ENCODE results near the gene WBP1L. TPM values are rescaled to one million over a fixed set of nuclear protein-coding genes. Genes with fewer than 3 reads are reported as not detected.
A peak's percentile ranks its signal among the peaks of the same experiment; 100 is the strongest.

The WBP1L gene
- total RNA-seq, 1 donor from 2014 or later, result 29.6 TPM

GRCh38 chr10:102712089-102712488 lies 31.7 kb upstream of the WBP1L start:
- Mint-ChIP-seq H3K4me3 (ENCODE audit: unreplicated experiment) (peak overlapping the region; percentile 88), H3K4me1 (ENCODE audit: low read depth, unreplicated experiment) (peaks cover 12% of the 10 kb centered on the region), H3K27me3 (ENCODE audit: unreplicated experiment) (peaks cover 5% of the 10 kb centered on the region), H3K27ac (ENCODE audit: unreplicated experiment) (no peak overlapping the region), H3K36me3 (ENCODE audit: unreplicated experiment) (no peaks in the 10 kb centered on the region), H3K9me3 (ENCODE audit: unreplicated experiment) (peaks cover 7% of the 10 kb centered on the region)
- no peak for TF ChIP-seq CTCF (IDR thresholded peaks at IDR 0.05; ENCODE audit: partially characterized antibody, unreplicated experiment)
- DNase-seq, result no peak

GRCh38 chr10:102712843-102713538 lies 30.8 kb upstream of the WBP1L start:
- H3K4me3 Mint-ChIP-seq (ENCODE audit: unreplicated experiment), result peak overlapping the region; percentile 88
- no peak for TF ChIP-seq CTCF (IDR thresholded peaks at IDR 0.05; ENCODE audit: partially characterized antibody, unreplicated experiment)
- peaks cover 7% of the 10 kb centered on the region for H3K9me3 Mint-ChIP-seq (ENCODE audit: unreplicated experiment)
- H3K27me3 Mint-ChIP-seq (ENCODE audit: unreplicated experiment), result peaks cover 5% of the 10 kb centered on the region
- H3K36me3 Mint-ChIP-seq (ENCODE audit: unreplicated experiment), result no peaks in the 10 kb centered on the region
- H3K4me1 Mint-ChIP-seq (ENCODE audit: low read depth, unreplicated experiment), result peaks cover 16% of the 10 kb centered on the region
- DNase-seq, result no peak
- H3K27ac Mint-ChIP-seq (ENCODE audit: unreplicated experiment), result peak overlapping the region; percentile 85

- Mint-ChIP-seq H3K4me3 (ENCODE audit: unreplicated experiment) (peak overlapping the region; percentile 88), H3K9me3 (ENCODE audit: unreplicated experiment) (peaks cover 7% of the 10 kb centered on the region), H3K27me3 (ENCODE audit: unreplicated experiment) (peaks cover 5% of the 10 kb centered on the region), H3K27ac (ENCODE audit: unreplicated experiment) (peak overlapping the region; percentile 85), H3K4me1 (ENCODE audit: low read depth, unreplicated experiment) (peaks cover 18% of the 10 kb centered on the region), H3K36me3 (ENCODE audit: unreplicated experiment) (no peaks in the 10 kb centered on the region)
- TF ChIP-seq CTCF (IDR thresholded peaks at IDR 0.05; ENCODE audit: partially characterized antibody, unreplicated experiment), result peak; percentile 70
- DNase-seq, result no peak
Measured at GRCh38 chr10:102713539-102713813, 30.3 kb upstream of the WBP1L start.

GRCh38 chr10:102713814-102714620 lies 29.7 kb upstream of the WBP1L start, which contains the start of gene ARL3:
Gene ARL3 (minus strand): TSS chr10:102714397. CDS start chr10:102714275, 122 bp downstream.
- Mint-ChIP-seq H3K36me3 (ENCODE audit: unreplicated experiment) (no peaks in the 10 kb centered on the region), H3K4me3 (ENCODE audit: unreplicated experiment) (peak within 1 kb of the TSS; percentile 88), H3K27me3 (ENCODE audit: unreplicated experiment) (peaks cover 5% of the 10 kb centered on the region), H3K27ac (ENCODE audit: unreplicated experiment) (peak within 1 kb of the TSS; percentile 85), H3K9me3 (ENCODE audit: unreplicated experiment) (peaks cover 11% of the 10 kb centered on the region), H3K4me1 (ENCODE audit: low read depth, unreplicated experiment) (peaks cover 20% of the 10 kb centered on the region)
- no peak for TF ChIP-seq CTCF (IDR thresholded peaks at IDR 0.05; ENCODE audit: partially characterized antibody, unreplicated experiment)
- peak; percentile 97 for DNase-seq

All from glutamatergic neuron (in vitro differentiated cells).